ENCODE measurements around the gene HFM1. TPM values are rescaled to one million over a fixed set of nuclear protein-coding genes. Genes with fewer than 3 reads are reported as not detected.
"Not testable (repeated sequence)": the region's sequence is repeated elsewhere in the genome, so short reads cannot be mapped to it uniquely, and the experiment has no call there.

Gene HFM1
- total RNA-seq, 1 experiment from 2014 or later: 0.39 TPM

GRCh38 chr1:91303165-91303564, 101.5 kb downstream of the HFM1 start:
- CTCF ChIA-PET: no interaction called here
- Histone ChIP-seq H3K4me3 (ENCODE audit: low read depth in 2 of 2, low read length in 2 of 2) (no peak overlapping the region), H3K4me1 (ENCODE audit: control insufficient read depth, insufficient read depth, low read length) (no peaks in the 10 kb centered on the region), H3K27me3 (ENCODE audit: control insufficient read depth, insufficient read depth, low read length) (no peaks in the 10 kb centered on the region), H3K9me3 (ENCODE audit: control insufficient read depth, insufficient read depth, low read depth, low read length) (peaks cover 8% of the 10 kb centered on the region; the same call in 1 of the 2 replicates), H3K27ac (ENCODE audit: low read length) (no peak overlapping the region), H3K36me3 (ENCODE audit: control insufficient read depth, insufficient read depth, low read length) (no peaks in the 10 kb centered on the region)
- ATAC-seq: no peak
- BruUV-seq (replicated peaks): no TSS peak
- in situ Hi-C loops (cut with HindIII; ENCODE audit: low pct_unique_long_range_greater_than_20kb, low sequenced_read_pairs): no loop called here
- no peak for DNase-seq (ENCODE audit: low read depth, low spot score)
- intact Hi-C loops (cut with micrococcal nuclease; ENCODE audit: unreplicated experiment): no loop called here
- POLR2A ChIA-PET: no interaction called here
- TF ChIP-seq, protein P1, sequence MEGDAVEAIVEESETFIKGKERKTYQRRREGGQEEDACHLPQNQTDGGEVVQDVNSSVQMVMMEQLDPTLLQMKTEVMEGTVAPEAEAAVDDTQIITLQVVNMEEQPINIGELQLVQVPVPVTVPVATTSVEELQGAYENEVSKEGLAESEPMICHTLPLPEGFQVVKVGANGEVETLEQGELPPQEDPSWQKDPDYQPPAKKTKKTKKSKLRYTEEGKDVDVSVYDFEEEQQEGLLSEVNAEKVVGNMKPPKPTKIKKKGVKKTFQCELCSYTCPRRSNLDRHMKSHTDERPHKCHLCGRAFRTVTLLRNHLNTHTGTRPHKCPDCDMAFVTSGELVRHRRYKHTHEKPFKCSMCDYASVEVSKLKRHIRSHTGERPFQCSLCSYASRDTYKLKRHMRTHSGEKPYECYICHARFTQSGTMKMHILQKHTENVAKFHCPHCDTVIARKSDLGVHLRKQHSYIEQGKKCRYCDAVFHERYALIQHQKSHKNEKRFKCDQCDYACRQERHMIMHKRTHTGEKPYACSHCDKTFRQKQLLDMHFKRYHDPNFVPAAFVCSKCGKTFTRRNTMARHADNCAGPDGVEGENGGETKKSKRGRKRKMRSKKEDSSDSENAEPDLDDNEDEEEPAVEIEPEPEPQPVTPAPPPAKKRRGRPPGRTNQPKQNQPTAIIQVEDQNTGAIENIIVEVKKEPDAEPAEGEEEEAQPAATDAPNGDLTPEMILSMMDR (IDR thresholded peaks at IDR 0.05): no peak
- TF ChIP-seq TCF7L2 (IDR thresholded peaks at IDR 0.05; ENCODE audit: low read depth, low read length) (no peak), SIN3A (IDR thresholded peaks at IDR 0.05; ENCODE audit: borderline replicate concordance, insufficient read depth, low read depth, low read length) (no peak)

GRCh38 chr1:91288843-91289553, 115.6 kb downstream of the HFM1 start:
- BruUV-seq (replicated peaks); H3K36me3 ChIP-seq (ENCODE audit: control insufficient read depth, insufficient read depth, low read length); ATAC-seq; H3K4me1 ChIP-seq (ENCODE audit: control insufficient read depth, insufficient read depth, low read length); CTCF ChIA-PET; POLR2A ChIA-PET; H3K27me3 ChIP-seq (ENCODE audit: control insufficient read depth, insufficient read depth, low read length); H3K27ac ChIP-seq (ENCODE audit: low read length); DNase-seq (ENCODE audit: low read depth, low spot score); in situ Hi-C loops (cut with HindIII; ENCODE audit: low pct_unique_long_range_greater_than_20kb, low sequenced_read_pairs); H3K9me3 ChIP-seq (ENCODE audit: control insufficient read depth, insufficient read depth, low read depth, low read length); H3K4me3 ChIP-seq (ENCODE audit: low read depth in 2 of 2, low read length in 2 of 2): not testable (repeated sequence)
- intact Hi-C loops (cut with micrococcal nuclease; ENCODE audit: unreplicated experiment): loop anchor here (10.0 kb wide), 1 partner anchor 636 kb away; no protein-coding TSS in a partner anchor

DNA sequence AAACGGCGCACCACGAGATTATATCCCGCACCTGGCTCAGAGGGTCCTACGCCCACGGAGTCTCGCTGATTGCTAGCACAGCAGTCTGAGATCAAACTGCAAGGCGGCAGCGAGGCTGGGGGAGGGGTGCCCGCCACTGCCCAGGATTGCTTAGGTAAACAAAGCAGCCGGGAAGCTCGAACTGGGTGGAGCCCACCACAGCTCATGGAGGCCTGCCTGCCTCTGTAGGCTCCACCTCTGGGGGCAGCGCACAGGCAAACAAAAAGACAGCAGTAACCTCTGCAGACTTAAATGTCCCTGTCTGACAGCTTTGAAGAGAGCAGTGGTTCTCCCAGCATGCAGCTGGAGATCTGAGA, 117.7 kb downstream of the HFM1 start:
- H3K27me3 ChIP-seq (ENCODE audit: control insufficient read depth, insufficient read depth, low read length); H3K36me3 ChIP-seq (ENCODE audit: control insufficient read depth, insufficient read depth, low read length); in situ Hi-C loops (cut with HindIII; ENCODE audit: low pct_unique_long_range_greater_than_20kb, low sequenced_read_pairs); H3K4me3 ChIP-seq (ENCODE audit: low read depth in 2 of 2, low read length in 2 of 2); H3K9me3 ChIP-seq (ENCODE audit: control insufficient read depth, insufficient read depth, low read depth, low read length); ATAC-seq; CTCF ChIA-PET; DNase-seq (ENCODE audit: low read depth, low spot score); POLR2A ChIA-PET; H3K27ac ChIP-seq (ENCODE audit: low read length); BruUV-seq (replicated peaks); H3K4me1 ChIP-seq (ENCODE audit: control insufficient read depth, insufficient read depth, low read length): not testable (repeated sequence)
- intact Hi-C loops (cut with micrococcal nuclease; ENCODE audit: unreplicated experiment): loop anchor here (10.0 kb wide), 1 partner anchor 638 kb away; no protein-coding TSS in a partner anchor

DNA sequence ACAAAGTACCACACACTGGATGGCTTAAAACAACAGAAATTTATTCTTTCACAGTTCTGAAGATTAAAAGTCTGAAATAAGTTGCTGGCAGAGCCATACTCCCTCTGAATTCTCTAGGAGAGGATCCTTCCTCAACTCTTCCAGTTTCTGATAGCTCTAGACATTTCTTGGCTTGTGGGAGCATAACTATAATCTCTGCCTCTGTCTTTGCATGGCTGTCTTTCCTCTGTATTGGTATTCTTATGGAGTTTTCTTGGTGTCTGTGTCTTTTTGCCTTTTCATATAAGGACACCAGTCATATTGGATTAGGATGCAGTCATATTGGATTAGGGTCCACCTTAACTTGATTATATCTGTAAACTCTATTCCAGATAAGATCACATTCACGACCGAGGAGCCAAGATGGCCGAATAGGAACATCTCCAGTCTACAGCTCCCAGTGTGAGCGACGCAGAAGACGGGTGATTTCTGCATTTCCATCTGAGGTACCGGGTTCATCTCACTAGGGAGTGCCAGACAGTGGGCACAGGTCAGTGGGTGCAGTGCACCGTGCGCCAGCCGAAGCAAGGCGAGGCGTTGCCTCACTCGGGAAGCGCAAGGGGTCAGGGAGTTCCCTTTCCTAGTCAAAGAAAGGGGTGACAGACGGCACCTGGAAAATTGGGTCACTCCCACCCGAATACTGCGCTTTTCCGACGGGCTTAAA, 118.2 kb downstream of the HFM1 start:
- BruUV-seq (replicated peaks); H3K4me1 ChIP-seq (ENCODE audit: control insufficient read depth, insufficient read depth, low read length); H3K36me3 ChIP-seq (ENCODE audit: control insufficient read depth, insufficient read depth, low read length); H3K27ac ChIP-seq (ENCODE audit: low read length); ATAC-seq; H3K4me3 ChIP-seq (ENCODE audit: low read depth in 2 of 2, low read length in 2 of 2); CTCF ChIA-PET; in situ Hi-C loops (cut with HindIII; ENCODE audit: low pct_unique_long_range_greater_than_20kb, low sequenced_read_pairs); H3K9me3 ChIP-seq (ENCODE audit: control insufficient read depth, insufficient read depth, low read depth, low read length); H3K27me3 ChIP-seq (ENCODE audit: control insufficient read depth, insufficient read depth, low read length); POLR2A ChIA-PET; DNase-seq (ENCODE audit: low read depth, low spot score): not testable (repeated sequence)
- intact Hi-C loops (cut with micrococcal nuclease; ENCODE audit: unreplicated experiment): loop anchor here (10.0 kb wide), 1 partner anchor 638 kb away; no protein-coding TSS in a partner anchor
